ENCODE results near the gene STEAP4. TPM values are rescaled to one million over a fixed set of nuclear protein-coding genes. Genes with fewer than 3 reads are reported as not detected.

The STEAP4 gene
- total RNA-seq, 1 donor from 2014 or later = not detected

DNA sequence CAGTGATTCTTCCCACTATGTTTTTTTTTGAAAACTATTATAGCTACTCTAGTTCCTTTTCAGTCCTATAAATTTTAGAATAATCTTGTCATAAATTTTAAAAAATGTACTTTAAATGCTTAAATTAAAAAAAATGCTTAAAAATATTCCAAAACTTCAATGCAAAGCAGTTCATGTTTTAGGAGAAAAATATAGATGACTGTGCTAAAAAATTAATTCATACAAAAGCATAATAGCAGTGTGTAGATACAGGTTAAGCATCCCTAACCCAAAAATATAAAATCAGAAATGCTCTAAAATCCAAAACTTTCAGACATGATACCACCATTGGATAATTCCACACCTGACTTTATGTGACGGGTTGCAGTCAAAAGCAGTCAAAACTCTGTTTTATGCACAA is 12.8 kb downstream of the STEAP4 start:
- Histone ChIP-seq H3K9me3 (ENCODE audit: low read depth) (no peaks in the 10 kb centered on the region), H2AFZ (replicated peaks) (no peak overlapping the region), H4K20me1 (ENCODE audit: low read depth) (no peaks in the 10 kb centered on the region), H3F3A (ENCODE audit: low read depth) (no peaks in the 10 kb centered on the region), H3K9ac (no peak overlapping the region), H3K4me1 (no peaks in the 10 kb centered on the region), H3K27ac (no peak overlapping the region), H3K27me3 (no peaks in the 10 kb centered on the region), H3K4me2 (no peak overlapping the region), H3K79me2 (ENCODE audit: low read depth) (no peaks in the 10 kb centered on the region), H3K36me3 (no peaks in the 10 kb centered on the region), H3K4me3 (no peak overlapping the region)
- no peaks in the 10 kb centered on the region for H3K27me3 Mint-ChIP-seq (ENCODE audit: insufficient read depth, low read depth)
- DNase-seq (ENCODE audit: low spot score) = no peak
- no peak overlapping the region for H3K27ac Mint-ChIP-seq
- no peaks in the 10 kb centered on the region for H3K36me3 Mint-ChIP-seq
- H3K4me3 Mint-ChIP-seq = no peak overlapping the region
- TF ChIP-seq EZH2 (IDR thresholded peaks at IDR 0.05) = no peak
- TF ChIP-seq EZH2phosphoT487 (IDR thresholded peaks at IDR 0.05) = no peak
- TF ChIP-seq, protein P1, sequence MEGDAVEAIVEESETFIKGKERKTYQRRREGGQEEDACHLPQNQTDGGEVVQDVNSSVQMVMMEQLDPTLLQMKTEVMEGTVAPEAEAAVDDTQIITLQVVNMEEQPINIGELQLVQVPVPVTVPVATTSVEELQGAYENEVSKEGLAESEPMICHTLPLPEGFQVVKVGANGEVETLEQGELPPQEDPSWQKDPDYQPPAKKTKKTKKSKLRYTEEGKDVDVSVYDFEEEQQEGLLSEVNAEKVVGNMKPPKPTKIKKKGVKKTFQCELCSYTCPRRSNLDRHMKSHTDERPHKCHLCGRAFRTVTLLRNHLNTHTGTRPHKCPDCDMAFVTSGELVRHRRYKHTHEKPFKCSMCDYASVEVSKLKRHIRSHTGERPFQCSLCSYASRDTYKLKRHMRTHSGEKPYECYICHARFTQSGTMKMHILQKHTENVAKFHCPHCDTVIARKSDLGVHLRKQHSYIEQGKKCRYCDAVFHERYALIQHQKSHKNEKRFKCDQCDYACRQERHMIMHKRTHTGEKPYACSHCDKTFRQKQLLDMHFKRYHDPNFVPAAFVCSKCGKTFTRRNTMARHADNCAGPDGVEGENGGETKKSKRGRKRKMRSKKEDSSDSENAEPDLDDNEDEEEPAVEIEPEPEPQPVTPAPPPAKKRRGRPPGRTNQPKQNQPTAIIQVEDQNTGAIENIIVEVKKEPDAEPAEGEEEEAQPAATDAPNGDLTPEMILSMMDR (IDR thresholded peaks at IDR 0.05) = no peak
- H3K9me3 Mint-ChIP-seq = no peaks in the 10 kb centered on the region
- no peaks in the 10 kb centered on the region for H3K4me1 Mint-ChIP-seq

DNA sequence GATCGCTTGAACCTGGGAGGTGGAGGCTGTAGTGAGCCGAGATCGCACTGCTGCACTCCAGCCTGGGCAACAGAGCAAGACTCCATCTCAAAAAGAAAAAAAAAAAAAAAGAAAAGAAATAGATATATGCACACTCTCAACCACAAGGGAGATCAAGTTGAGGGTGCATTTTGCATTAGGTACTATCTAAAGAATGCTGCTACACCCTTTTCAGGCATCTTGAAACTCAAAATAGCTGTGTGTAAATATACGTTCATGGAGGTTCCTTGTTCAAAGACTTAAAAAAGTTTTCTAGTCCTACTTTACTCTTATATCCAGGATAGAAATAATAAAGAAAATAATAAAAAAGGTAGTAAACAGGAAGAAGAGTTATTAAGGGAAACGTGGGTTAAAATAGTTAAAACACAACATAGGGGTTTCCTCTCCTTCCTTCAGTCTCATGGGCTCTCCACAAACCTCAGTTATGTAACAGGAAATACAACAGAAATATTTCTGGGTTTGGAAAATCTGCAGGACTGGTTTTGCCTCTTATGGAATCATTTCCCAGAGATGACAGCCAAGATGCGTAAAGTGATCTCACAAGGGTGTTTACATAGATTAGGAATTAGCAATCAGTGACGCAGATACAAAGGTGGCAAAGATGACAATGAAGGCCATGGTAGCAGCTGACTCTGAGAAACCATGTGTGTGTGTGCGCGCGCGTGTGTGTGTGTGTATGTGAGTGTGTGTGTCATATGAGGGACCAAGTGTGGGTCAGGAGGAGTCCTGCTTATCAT is 15.1 kb downstream of the STEAP4 start:
- H3K27ac Mint-ChIP-seq = no peak overlapping the region
- H3K4me1 Mint-ChIP-seq = no peaks in the 10 kb centered on the region
- H3K27me3 Mint-ChIP-seq (ENCODE audit: insufficient read depth, low read depth) = peaks cover 2% of the 10 kb centered on the region
- no peaks in the 10 kb centered on the region for H3F3A ChIP-seq (ENCODE audit: low read depth)
- no peaks in the 10 kb centered on the region for H4K20me1 ChIP-seq (ENCODE audit: low read depth)
- no peaks in the 10 kb centered on the region for H3K4me1 ChIP-seq
- H2AFZ ChIP-seq (replicated peaks) = no peak overlapping the region
- no peaks in the 10 kb centered on the region for H3K36me3 ChIP-seq
- no peaks in the 10 kb centered on the region for H3K9me3 ChIP-seq (ENCODE audit: low read depth)
- H3K4me3 Mint-ChIP-seq = no peak overlapping the region
- no peak overlapping the region for H3K4me3 ChIP-seq
- no peaks in the 10 kb centered on the region for H3K79me2 ChIP-seq (ENCODE audit: low read depth)
- no peak for TF ChIP-seq EZH2phosphoT487 (IDR thresholded peaks at IDR 0.05)
- no peak overlapping the region for H3K27ac ChIP-seq
- no peaks in the 10 kb centered on the region for H3K36me3 Mint-ChIP-seq
- H3K27me3 ChIP-seq = no peaks in the 10 kb centered on the region
- DNase-seq (ENCODE audit: low spot score) = no peak
- no peaks in the 10 kb centered on the region for H3K9me3 Mint-ChIP-seq
- H3K9ac ChIP-seq = no peak overlapping the region
- H3K4me2 ChIP-seq = no peak overlapping the region

DNA sequence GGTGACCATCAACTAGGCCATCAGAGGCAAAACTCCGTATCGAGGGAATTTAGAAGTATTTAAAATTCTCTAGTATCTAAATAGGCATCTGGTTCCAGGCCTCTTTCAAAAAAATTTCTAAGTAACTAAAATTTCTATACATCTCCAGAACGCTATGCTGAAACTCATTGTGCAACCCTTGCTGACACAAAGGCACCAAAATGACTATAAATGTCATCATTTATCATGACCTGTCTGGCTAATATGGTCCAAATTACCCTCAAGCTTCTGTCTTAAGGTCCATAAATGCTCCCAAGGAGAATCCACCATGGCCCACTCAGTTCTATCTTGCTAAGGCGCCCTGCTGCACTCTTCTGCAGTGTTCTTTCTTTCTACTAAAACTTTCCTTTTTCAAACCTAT is 16.2 kb downstream of the STEAP4 start:
- DNase-seq (ENCODE audit: low spot score) = no peak
- H4K20me1 ChIP-seq (ENCODE audit: low read depth) = no peaks in the 10 kb centered on the region
- H3K9me3 ChIP-seq (ENCODE audit: low read depth) = no peaks in the 10 kb centered on the region
- no peaks in the 10 kb centered on the region for H3K79me2 ChIP-seq (ENCODE audit: low read depth)
- no peak overlapping the region for H3K27ac ChIP-seq
- no peaks in the 10 kb centered on the region for H3K4me1 Mint-ChIP-seq
- H3K9me3 Mint-ChIP-seq = no peaks in the 10 kb centered on the region
- H3K4me2 ChIP-seq = no peak overlapping the region
- H3K9ac ChIP-seq = no peak overlapping the region
- no peaks in the 10 kb centered on the region for H3K4me1 ChIP-seq
- H3K27me3 Mint-ChIP-seq (ENCODE audit: insufficient read depth, low read depth) = peaks cover 2% of the 10 kb centered on the region
- H3F3A ChIP-seq (ENCODE audit: low read depth) = no peaks in the 10 kb centered on the region
- H2AFZ ChIP-seq (replicated peaks) = no peak overlapping the region
- no peak overlapping the region for H3K4me3 ChIP-seq
- H3K36me3 Mint-ChIP-seq = no peaks in the 10 kb centered on the region
- H3K27me3 ChIP-seq = no peaks in the 10 kb centered on the region
- no peak overlapping the region for H3K4me3 Mint-ChIP-seq
- TF ChIP-seq EZH2 (IDR thresholded peaks at IDR 0.05) (no peak), EZH2phosphoT487 (IDR thresholded peaks at IDR 0.05) (no peak)
- TF ChIP-seq, protein P1 (IDR thresholded peaks at IDR 0.05) = no peak
- no peaks in the 10 kb centered on the region for H3K36me3 ChIP-seq
- no peak overlapping the region for H3K27ac Mint-ChIP-seq

DNA sequence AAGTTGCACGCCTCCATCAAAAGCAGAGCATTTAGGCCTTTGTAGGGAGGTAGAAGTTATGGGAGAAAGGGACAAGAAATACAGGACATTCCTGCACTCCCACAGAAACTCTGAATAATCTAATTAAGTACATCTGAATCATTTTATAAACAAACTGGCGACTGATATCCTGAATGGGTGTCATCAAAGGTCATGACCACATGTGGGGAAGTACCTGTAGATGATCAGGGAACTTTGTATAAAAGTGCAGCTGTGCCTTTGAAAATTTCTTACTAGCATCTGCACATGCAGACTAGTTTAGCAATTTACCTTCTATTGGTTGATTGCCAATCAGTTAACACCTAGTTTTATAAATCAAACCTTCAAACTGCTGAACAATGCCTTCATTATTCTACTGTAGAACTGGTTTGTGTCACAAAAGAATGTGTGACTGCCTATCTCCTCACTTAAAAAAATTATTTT is 17.1 kb downstream of the STEAP4 start:
- no peaks in the 10 kb centered on the region for H3K79me2 ChIP-seq (ENCODE audit: low read depth)
- Mint-ChIP-seq H3K27me3 (ENCODE audit: insufficient read depth, low read depth) (peaks cover 2% of the 10 kb centered on the region), H3K4me1 (no peaks in the 10 kb centered on the region), H3K27ac (no peak overlapping the region), H3K4me3 (no peak overlapping the region), H3K36me3 (no peaks in the 10 kb centered on the region), H3K9me3 (no peaks in the 10 kb centered on the region)
- H3F3A ChIP-seq (ENCODE audit: low read depth) = no peaks in the 10 kb centered on the region
- no peak overlapping the region for H3K27ac ChIP-seq
- H4K20me1 ChIP-seq (ENCODE audit: low read depth) = no peaks in the 10 kb centered on the region
- H3K9ac ChIP-seq = no peak overlapping the region
- TF ChIP-seq EZH2 (IDR thresholded peaks at IDR 0.05) = no peak
- no peak for TF ChIP-seq EZH2phosphoT487 (IDR thresholded peaks at IDR 0.05)
- TF ChIP-seq, protein P1 (IDR thresholded peaks at IDR 0.05) = no peak
- no peaks in the 10 kb centered on the region for H3K4me1 ChIP-seq
- no peak for DNase-seq (ENCODE audit: low spot score)
- H3K4me3 ChIP-seq = no peak overlapping the region
- H3K36me3 ChIP-seq = no peaks in the 10 kb centered on the region
- H3K27me3 ChIP-seq = no peaks in the 10 kb centered on the region
- no peaks in the 10 kb centered on the region for H3K9me3 ChIP-seq (ENCODE audit: low read depth)
- H3K4me2 ChIP-seq = no peak overlapping the region
- H2AFZ ChIP-seq (replicated peaks) = no peak overlapping the region
